H9 (cell line): ENCODE results near the gene CDK2AP2. TPM values are rescaled to one million over a fixed set of nuclear protein-coding genes. Genes with fewer than 3 reads are reported as not detected.

ENCODE experiments used
- DNase-seq: peaks from one replicate; pipeline ENCODE4 v3.0.0-alpha.2; 2017
- H2AFZ ChIP-seq: one replicate; pipeline ENCODE4 v1.6.1; 2013; ENCODE audit warnings: mild to moderate bottlenecking, low read length, control low read depth, moderate library complexity
- H2AK5ac ChIP-seq: 2 replicates; pipeline ENCODE4 v1.6.1; 2013; ENCODE audit warnings: low read length, control low read depth, mixed read lengths; ENCODE audit not compliant: insufficient read length
- H2BK120ac ChIP-seq: one replicate; pipeline ENCODE4 v1.6.1; 2013; ENCODE audit warnings: low read depth, mild to moderate bottlenecking, low read length, control low read depth, inconsistent platforms; ENCODE audit not compliant: poor library complexity, severe bottlenecking
- H2BK12ac ChIP-seq: 2 replicates; pipeline ENCODE4 v1.6.1; 2013; ENCODE audit warnings: low read length, control low read depth, mixed read lengths, low read depth; ENCODE audit not compliant: insufficient read length
- H2BK15ac ChIP-seq: 2 replicates; pipeline ENCODE4 v1.6.1; 2013; ENCODE audit warnings: low read depth, low read length, control low read depth
- H2BK20ac ChIP-seq: one replicate; pipeline ENCODE4 v1.6.1; 2013; ENCODE audit warnings: low read depth, mild to moderate bottlenecking, low read length, control low read depth, inconsistent platforms; ENCODE audit not compliant: poor library complexity, severe bottlenecking
- H2BK5ac ChIP-seq: 2 replicates; pipeline ENCODE4 v1.6.1; 2013; ENCODE audit warnings: low read length, control low read depth, mixed read lengths; ENCODE audit not compliant: insufficient read length
- H3K14ac ChIP-seq: 2 replicates; pipeline ENCODE4 v1.6.1; 2013; ENCODE audit warnings: low read length, control low read depth; ENCODE audit not compliant: insufficient read depth
- H3K18ac ChIP-seq: 2 replicates; pipeline ENCODE4 v1.6.1; 2013; ENCODE audit warnings: low read depth, mild to moderate bottlenecking, mixed read lengths, low read length, control low read depth; ENCODE audit not compliant: insufficient read length
- H3K23ac ChIP-seq: 2 replicates; pipeline ENCODE4 v1.6.1; 2013; ENCODE audit warnings: low read length, control low read depth, mixed read lengths, low read depth; ENCODE audit not compliant: insufficient read length
- H3K23me2 ChIP-seq: 2 replicates; pipeline ENCODE4 v1.6.1; 2013; ENCODE audit warnings: low read depth, mild to moderate bottlenecking, mixed read lengths, low read length, control low read depth; ENCODE audit not compliant: insufficient read length, poor library complexity, severe bottlenecking
- H3K27ac ChIP-seq: 2 replicates; pipeline ENCODE4 v1.5.1; 2013; ENCODE audit warnings: low read length, control low read depth, mixed read lengths, low read depth; ENCODE audit not compliant: insufficient read length
- H3K27me3 ChIP-seq: 2 replicates; pipeline ENCODE4 v1.6.1; 2013; ENCODE audit warnings: low read length, control low read depth, inconsistent platforms; ENCODE audit not compliant: insufficient read depth
- H3K4ac ChIP-seq: 2 replicates; pipeline ENCODE4 v1.6.1; 2013; ENCODE audit warnings: low read depth, mild to moderate bottlenecking, control low read depth, inconsistent platforms, low read length, moderate library complexity
- H3K4me1 ChIP-seq: 2 replicates; pipeline ENCODE4 v1.6.1; 2013; ENCODE audit warnings: low read length, control low read depth, inconsistent platforms; ENCODE audit not compliant: insufficient read depth
- H3K4me2 ChIP-seq: 2 replicates; pipeline ENCODE4 v1.6.1; 2013; ENCODE audit warnings: low read length, control low read depth, mixed read lengths; ENCODE audit not compliant: insufficient read length, insufficient read depth
- H3K56ac ChIP-seq: 2 replicates; pipeline ENCODE4 v1.6.1; 2013; ENCODE audit warnings: low read depth, mild to moderate bottlenecking, mixed read lengths, low read length, control low read depth; ENCODE audit not compliant: insufficient read length
- H3K79me1 ChIP-seq: 2 replicates; pipeline ENCODE4 v1.6.1; 2013; ENCODE audit warnings: low read depth, mild to moderate bottlenecking, moderate library complexity, low read length, control low read depth, inconsistent platforms; ENCODE audit not compliant: insufficient read depth, poor library complexity, severe bottlenecking
- H3K79me2 ChIP-seq: 2 replicates; pipeline ENCODE4 v1.6.1; 2013; ENCODE audit warnings: low read length, control low read depth, inconsistent platforms; ENCODE audit not compliant: insufficient read depth
- H3K9ac ChIP-seq: 2 replicates; pipeline ENCODE4 v1.6.1; 2013; ENCODE audit warnings: low read length, control low read depth, mixed read lengths; ENCODE audit not compliant: insufficient read length; ENCODE audit errors: extremely low read depth
- H3K9me3 ChIP-seq: one replicate; pipeline ENCODE4 v1.6.1; 2013; ENCODE audit warnings: low read depth, low read length, inconsistent platforms; ENCODE audit not compliant: control insufficient read depth
- H3T11ph ChIP-seq: one replicate; pipeline ENCODE4 v1.6.1; 2013; ENCODE audit warnings: mild to moderate bottlenecking, low read length, control low read depth, inconsistent platforms
- H4K20me1 ChIP-seq: one replicate; pipeline ENCODE4 v1.6.1; 2013; ENCODE audit not compliant: control insufficient read depth, insufficient read length, insufficient read depth
- H4K5ac ChIP-seq: 2 replicates; pipeline ENCODE4 v1.6.1; 2013; ENCODE audit warnings: low read depth, mild to moderate bottlenecking, mixed read lengths, low read length, control low read depth; ENCODE audit not compliant: insufficient read length
- H4K8ac ChIP-seq: replicated peaks from 2 replicates; pipeline ENCODE4 v1.6.1; 2013; ENCODE audit warnings: low read length, control low read depth, mixed read lengths, low read depth; ENCODE audit not compliant: insufficient read length
- H4K91ac ChIP-seq: 2 replicates; pipeline ENCODE4 v1.6.1; 2013; ENCODE audit warnings: low read depth, mild to moderate bottlenecking, moderate library complexity, mixed read lengths, low read length, control low read depth; ENCODE audit not compliant: insufficient read length
- H3K27ac Mint-ChIP-seq, 3 experiments: 2 replicates in 2 of 3; 3 replicates in 1 of 3; pipeline ENCODE4 v1.8.0; 2020 to 2021; ENCODE audit warnings: mixed read lengths in 3 of 3, mild to moderate bottlenecking in 1 of 3, moderate library complexity in 1 of 3
- H3K27me3 Mint-ChIP-seq: 2 replicates; pipeline ENCODE4 v1.8.0; 2021; ENCODE audit warnings: low read depth, mild to moderate bottlenecking, moderate library complexity, mixed read lengths
- H3K36me3 Mint-ChIP-seq, 3 experiments: 2 replicates in 2 of 3; 3 replicates in 1 of 3; pipeline ENCODE4 v1.8.0; 2020 to 2021; ENCODE audit warnings: low read depth in 3 of 3, mixed read lengths in 3 of 3; ENCODE audit not compliant: insufficient read depth in 1 of 3
- H3K4me1 Mint-ChIP-seq, 2 experiments: 2 replicates each; pipeline ENCODE4 v1.8.0; 2020; ENCODE audit warnings: mixed read lengths in 2 of 2
- H3K4me3 Mint-ChIP-seq, 2 experiments: 2 replicates in 1 of 2; 3 replicates in 1 of 2; pipeline ENCODE4 v1.8.0; 2020 to 2021; ENCODE audit warnings: mild to moderate bottlenecking in 2 of 2, mixed read lengths in 2 of 2, moderate library complexity in 1 of 2
- H3K9me3 Mint-ChIP-seq, 2 experiments: 2 replicates in 1 of 2; 3 replicates in 1 of 2; pipeline ENCODE4 v1.8.0; 2020; ENCODE audit warnings: mild to moderate bottlenecking in 2 of 2, mixed read lengths in 2 of 2, moderate library complexity in 1 of 2
- WGBS: extraction: QIAGEN DNeasy Blood & Tissue Kit; methylation state at CpG from one replicate; pipeline ENCODE4 v1.1.7; 2013; ENCODE audit warnings: missing lambda C conversion rate, low lambda C conversion rate, mixed read lengths; ENCODE audit not compliant: insufficient read length; ENCODE audit errors: extremely low coverage; 5-methylcytosine and 5-hydroxymethylcytosine counted together
- total RNA-seq: library from RNA; stranded (reverse); gene quantifications from 2 replicates; pipeline ENCODE4 v1.2.1, GENCODE V29; 2021
- TF ChIP-seq, protein P1 (sequence below): fragments of 200-600 bp; sonication (generic); conservative IDR thresholded peaks from 3 replicates; pipeline ENCODE4 v1.8.0; 2021; ENCODE audit warnings: antibody characterized with exemption, mild to moderate bottlenecking

CDK2AP2 gene
- total RNA-seq, 1 experiment from 2014 or later, result 36.1 TPM

DNA sequence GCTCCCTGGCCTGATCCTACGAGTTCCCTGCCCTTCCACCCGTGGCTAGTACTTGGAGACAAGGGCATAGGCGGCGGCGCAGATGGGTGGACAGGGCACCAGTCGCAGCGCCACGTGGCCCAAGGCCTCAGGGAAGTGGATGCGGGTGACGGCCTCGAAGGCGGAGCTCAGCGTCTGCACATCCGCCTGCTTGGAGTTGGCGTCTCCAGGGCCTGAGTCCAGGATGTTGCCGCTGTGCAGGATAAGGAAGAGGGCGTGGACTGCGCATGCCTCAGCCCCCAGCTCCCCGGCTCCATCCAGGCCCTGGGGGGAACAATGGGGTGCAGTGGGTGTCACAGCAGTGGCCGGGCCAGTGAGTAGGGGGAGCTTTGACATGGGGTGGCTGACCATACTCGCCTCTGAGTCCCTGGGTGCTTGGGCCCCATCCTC lies 9.4 kb downstream of the CDK2AP2 start:
- H3K23me2 ChIP-seq, result peaks cover under 1% of the 10 kb centered on the region
- no peak overlapping the region for H3K23ac ChIP-seq
- Mint-ChIP-seq H3K9me3 (no peaks in the 10 kb centered on the region), H3K36me3 (peaks cover 5 to 25% (median 10%) of the 10 kb centered on the region in 3 experiments), H3K27me3 (peaks cover 6% of the 10 kb centered on the region), H3K27ac (no peak overlapping the region), H3K4me3 (no peak overlapping the region), H3K4me1 (peaks cover 0 to 7% of the 10 kb centered on the region in 2 experiments; a peak in 2 of 4 replicates)
- H3K4ac ChIP-seq, result no peak overlapping the region
- H3K79me2 ChIP-seq, result no peaks in the 10 kb centered on the region
- no peak overlapping the region for H2AFZ ChIP-seq
- no peak overlapping the region for H3K27ac ChIP-seq
- H4K20me1 ChIP-seq, result no peaks in the 10 kb centered on the region
- H3K14ac ChIP-seq, result no peak overlapping the region
- no peak overlapping the region for H2BK20ac ChIP-seq
- no CpG with 5 or more reads among the region's 21 CpGs for WGBS
- H4K91ac ChIP-seq, result no peak overlapping the region
- H2BK120ac ChIP-seq, result no peak overlapping the region
- H2BK5ac ChIP-seq, result no peak overlapping the region
- no peak overlapping the region for H2BK12ac ChIP-seq
- no peak overlapping the region for H4K8ac ChIP-seq
- no peak overlapping the region for H3K4me2 ChIP-seq
- no peak overlapping the region for H3K9ac ChIP-seq
- no peak overlapping the region for H3T11ph ChIP-seq
- H2BK15ac ChIP-seq, result no peak overlapping the region
- DNase-seq, result no peak
- H2AK5ac ChIP-seq, result no peak overlapping the region
- TF ChIP-seq, protein P1, sequence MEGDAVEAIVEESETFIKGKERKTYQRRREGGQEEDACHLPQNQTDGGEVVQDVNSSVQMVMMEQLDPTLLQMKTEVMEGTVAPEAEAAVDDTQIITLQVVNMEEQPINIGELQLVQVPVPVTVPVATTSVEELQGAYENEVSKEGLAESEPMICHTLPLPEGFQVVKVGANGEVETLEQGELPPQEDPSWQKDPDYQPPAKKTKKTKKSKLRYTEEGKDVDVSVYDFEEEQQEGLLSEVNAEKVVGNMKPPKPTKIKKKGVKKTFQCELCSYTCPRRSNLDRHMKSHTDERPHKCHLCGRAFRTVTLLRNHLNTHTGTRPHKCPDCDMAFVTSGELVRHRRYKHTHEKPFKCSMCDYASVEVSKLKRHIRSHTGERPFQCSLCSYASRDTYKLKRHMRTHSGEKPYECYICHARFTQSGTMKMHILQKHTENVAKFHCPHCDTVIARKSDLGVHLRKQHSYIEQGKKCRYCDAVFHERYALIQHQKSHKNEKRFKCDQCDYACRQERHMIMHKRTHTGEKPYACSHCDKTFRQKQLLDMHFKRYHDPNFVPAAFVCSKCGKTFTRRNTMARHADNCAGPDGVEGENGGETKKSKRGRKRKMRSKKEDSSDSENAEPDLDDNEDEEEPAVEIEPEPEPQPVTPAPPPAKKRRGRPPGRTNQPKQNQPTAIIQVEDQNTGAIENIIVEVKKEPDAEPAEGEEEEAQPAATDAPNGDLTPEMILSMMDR, result no peak
- no peak overlapping the region for H4K5ac ChIP-seq
- H3K79me1 ChIP-seq, result no peaks in the 10 kb centered on the region
- no peak overlapping the region for H3K18ac ChIP-seq
- no peaks in the 10 kb centered on the region for H3K4me1 ChIP-seq
- H3K27me3 ChIP-seq, result no peaks in the 10 kb centered on the region
- no peaks in the 10 kb centered on the region for H3K9me3 ChIP-seq
- H3K56ac ChIP-seq, result no peak overlapping the region
